HG02981 (cell line): ENCODE results near the gene JMY.

Source experiments
- ATAC-seq: cut with Tn5 transposase; IDR thresholded peaks from one replicate; pipeline ENCODE4 v1.9.1; 2021; ENCODE audit warnings: mild to moderate bottlenecking, moderate library complexity; ENCODE audit not compliant: unreplicated experiment

Gene JMY, protein sequence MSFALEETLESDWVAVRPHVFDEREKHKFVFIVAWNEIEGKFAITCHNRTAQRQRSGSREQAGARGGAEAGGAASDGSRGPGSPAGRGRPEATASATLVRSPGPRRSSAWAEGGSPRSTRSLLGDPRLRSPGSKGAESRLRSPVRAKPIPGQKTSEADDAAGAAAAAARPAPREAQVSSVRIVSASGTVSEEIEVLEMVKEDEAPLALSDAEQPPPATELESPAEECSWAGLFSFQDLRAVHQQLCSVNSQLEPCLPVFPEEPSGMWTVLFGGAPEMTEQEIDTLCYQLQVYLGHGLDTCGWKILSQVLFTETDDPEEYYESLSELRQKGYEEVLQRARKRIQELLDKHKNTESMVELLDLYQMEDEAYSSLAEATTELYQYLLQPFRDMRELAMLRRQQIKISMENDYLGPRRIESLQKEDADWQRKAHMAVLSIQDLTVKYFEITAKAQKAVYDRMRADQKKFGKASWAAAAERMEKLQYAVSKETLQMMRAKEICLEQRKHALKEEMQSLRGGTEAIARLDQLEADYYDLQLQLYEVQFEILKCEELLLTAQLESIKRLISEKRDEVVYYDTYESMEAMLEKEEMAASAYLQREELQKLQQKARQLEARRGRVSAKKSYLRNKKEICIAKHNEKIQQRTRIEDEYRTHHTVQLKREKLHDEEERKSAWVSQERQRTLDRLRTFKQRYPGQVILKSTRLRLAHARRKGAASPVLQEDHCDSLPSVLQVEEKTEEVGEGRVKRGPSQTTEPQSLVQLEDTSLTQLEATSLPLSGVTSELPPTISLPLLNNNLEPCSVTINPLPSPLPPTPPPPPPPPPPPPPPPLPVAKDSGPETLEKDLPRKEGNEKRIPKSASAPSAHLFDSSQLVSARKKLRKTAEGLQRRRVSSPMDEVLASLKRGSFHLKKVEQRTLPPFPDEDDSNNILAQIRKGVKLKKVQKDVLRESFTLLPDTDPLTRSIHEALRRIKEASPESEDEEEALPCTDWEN

DNA sequence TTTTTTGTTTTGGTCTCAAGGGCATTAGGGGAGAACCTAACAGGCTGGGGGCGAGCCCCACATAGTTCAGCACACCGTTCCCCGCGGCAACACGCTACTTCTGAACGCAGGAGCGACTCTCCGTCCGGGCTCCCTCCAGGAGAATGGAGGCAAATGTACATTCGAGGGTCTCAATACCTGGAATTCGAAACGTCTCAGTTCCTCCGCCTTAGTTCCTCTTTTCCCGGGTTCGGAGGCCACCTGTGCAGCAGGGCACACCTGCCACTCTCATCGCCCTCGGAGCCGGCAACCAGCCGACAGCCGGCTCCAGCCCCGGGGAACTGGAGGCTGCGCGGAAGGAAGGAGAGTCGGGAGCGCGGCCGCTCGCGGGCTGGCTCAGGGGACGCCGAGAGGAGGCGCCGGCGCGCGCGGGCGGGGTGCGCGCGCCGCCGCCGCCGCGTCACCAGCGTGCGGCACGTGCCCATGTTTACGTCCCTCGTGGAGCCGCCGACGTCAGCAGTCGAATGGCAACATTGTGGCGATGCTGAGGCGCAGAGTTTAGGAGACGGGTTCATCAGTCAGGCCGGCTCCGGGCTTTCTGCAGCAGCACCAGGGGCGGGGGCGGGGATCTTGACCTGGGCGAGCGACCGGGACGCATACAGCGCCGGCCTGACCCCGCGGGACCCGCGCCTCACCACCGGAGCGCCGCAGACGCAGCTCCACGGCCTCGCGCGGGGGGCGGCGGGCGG is at the start of gene JMY:
Gene JMY (plus strand): TSS at position 498 of the 728 bp plus-strand sequence. CDS start 520 bp downstream, outside the sequence.
- ATAC-seq: peak; percentile 71

- ATAC-seq: no peak
Observed at GRCh38 chr5:79186455-79186854, 49.5 kb upstream of the JMY start.

DNA sequence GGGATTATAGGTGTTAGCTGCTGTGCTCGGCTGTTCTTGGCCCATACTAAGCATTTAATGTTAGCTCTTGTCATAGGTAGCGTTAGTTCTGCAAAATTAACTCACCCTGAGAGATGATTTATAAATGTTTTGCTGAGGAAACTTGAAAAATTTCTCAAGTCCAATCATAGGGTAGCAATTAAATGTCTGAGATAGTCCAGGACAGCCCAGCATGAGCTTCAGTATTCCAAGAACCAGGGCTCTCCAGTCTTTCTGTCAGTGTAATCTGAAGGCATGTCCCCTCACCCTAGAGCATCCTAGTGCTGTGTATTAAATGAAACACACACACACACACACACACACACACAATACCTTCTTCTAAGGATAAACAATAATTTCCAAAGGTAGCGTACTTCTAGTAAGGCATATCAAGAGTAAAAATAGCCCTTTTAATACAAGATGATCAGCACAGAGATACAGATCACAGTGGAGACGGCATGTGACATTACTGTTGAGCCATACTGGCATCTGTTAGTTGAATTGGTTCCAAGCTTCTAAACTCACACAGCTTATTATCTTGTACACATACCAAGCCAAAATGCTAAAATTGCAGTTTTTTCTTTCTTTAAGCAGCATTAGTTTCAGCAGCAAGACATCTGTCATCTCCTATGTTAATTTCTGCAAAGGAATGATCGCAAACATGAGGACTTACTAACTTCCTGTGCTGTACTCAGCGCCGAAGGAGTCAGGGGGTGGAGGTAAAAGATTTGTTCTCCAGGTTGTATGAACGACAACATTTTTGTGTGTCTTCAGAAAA is 46.3 kb upstream of the JMY start:
- ATAC-seq: no peak

GRCh38 chr5:79190235-79190529 is 45.7 kb upstream of the JMY start:
- ATAC-seq: no peak

DNA sequence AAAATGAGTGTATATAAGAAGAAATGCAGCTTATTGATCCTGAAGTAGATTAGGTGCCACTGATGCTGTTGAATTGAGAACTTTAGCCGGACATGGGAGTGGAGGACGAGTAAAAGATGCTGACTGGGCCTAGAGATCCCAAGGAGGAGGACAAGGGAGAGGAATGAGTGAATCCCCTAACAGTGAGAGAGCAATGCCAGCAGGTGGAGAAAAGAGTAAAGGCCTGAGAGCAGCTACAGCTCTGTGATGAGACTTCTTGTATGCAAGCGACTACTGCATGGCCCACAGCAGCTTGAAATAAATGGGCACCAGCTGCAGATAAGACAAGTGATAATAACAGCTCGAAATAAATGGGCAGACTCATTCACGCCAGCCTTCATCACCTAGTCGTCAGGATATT is 44.5 kb upstream of the JMY start:
- no peak for ATAC-seq

- ATAC-seq: no peak
Observed at GRCh38 chr5:79193643-79194042, 42.3 kb upstream of the JMY start.

- ATAC-seq: no peak
Observed at GRCh38 chr5:79200573-79201183, 35.3 kb upstream of the JMY start.

DNA sequence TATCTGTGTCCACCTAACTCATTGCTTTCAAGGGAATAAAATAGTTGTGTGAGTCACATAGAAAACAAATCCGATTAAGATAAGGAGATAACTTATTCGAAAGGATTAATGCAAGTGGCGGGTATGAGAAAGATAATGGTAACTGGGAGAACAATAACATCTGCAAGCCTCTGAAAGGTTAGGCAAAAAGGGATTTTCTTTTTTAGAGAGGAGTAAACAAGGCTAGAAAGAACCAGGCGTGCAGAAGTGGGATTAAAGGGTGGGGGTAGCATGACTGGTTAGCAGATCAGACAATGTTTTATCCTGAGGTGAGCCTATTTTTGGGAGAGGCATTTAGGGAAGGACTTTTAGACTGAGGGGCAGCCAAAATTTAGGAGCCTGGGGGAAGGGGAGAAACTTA is 34.7 kb upstream of the JMY start:
- ATAC-seq: no peak

DNA sequence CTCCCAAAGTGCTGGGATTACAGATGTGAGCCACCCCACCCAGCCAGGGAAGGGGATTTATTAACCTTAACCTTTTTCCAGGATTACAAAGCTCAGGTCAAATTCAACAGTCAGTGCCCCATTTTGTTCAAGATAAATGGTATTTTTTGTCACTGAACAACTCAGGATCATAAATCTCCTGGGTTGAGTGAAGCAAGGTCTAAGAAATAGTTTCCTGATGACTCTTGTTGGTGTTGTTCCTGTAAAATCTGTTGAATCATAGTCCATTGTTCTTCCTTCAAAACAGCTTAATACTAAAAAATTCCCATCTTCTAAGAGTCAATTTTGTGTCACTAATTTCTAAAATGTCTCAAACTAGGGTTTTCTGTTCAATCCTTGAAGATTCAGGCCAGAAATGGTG is 33.9 kb upstream of the JMY start:
- ATAC-seq: no peak

DNA sequence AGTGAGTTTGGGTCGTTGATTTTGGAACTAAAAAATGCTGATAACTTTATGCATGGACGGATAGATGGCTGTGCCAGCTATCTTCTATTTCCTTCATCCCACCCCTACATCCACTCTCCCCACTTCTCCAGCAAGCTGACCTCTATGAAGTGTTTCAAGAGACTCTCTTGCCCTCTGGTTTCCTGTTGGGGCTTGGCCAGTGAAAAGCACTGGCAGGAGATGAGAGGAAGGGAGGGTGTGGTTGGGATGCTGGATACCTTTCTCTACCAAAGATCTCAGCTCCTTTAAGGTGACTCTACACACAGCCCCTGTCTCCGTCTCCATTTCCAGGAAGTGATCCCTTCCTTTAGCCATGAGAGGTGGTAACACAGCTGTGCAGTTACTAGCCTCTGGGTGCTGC is 30.0 kb upstream of the JMY start:
- ATAC-seq: no peak

DNA sequence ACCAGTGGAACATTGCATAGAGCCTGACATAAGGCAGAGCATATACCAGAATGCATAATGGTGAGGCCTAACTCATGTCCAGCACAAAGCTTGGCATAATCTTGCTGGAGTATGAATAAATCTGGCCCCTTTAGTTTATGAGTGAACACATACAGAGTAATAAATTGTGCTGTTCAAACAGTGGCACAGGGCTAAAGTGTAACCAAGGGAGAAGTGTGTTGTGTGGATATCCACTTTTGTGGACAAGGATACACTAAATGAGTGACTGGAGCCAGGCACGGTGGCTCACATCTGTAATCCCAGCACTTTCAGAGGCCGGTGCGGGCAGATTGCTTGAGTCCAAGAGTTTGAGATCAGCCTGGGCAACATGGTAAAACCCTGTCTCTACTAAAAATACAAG is 29.4 kb upstream of the JMY start:
- no peak for ATAC-seq

GRCh38 chr5:79209505-79209904 is 26.4 kb upstream of the JMY start:
- no peak for ATAC-seq

DNA sequence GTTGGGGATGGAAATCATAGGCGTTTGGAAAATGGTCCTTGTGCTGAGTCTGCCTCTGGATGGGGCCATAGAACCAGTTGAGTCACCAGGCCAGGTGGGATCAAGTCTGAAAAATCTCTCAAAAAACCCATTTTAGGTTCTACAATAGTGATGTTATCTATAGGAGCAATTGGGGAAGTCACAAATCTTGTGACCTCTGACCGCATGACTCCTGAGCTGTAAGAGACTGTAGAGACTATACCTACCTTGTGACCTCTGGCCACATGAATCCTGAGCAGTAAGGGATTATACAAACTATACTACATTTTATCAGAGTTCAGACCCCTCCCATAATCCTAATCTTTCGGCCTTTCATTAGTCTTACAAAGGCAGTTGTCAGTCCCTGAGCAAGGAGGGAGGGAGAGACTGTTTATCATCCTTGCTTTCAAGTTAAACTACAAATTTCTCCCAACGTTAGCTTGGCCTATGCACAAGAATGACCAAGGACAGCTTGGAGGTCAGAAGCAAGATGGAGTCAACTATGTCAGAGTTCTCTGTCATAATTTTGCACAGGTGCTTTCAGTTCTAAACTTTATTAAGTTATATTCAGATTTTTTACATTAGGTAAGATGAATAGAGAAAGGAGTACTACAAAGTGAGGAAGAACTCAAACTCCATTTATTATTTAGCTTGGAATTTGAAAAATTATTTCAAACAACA is 11.5 kb upstream of the JMY start:
- no peak for ATAC-seq

GRCh38 chr5:79225026-79225425 is 10.9 kb upstream of the JMY start:
- ATAC-seq: no peak

- no peak for ATAC-seq
Observed at GRCh38 chr5:79225441-79225840, 10.5 kb upstream of the JMY start.

GRCh38 chr5:79227484-79228025 is 8.4 kb upstream of the JMY start:
- ATAC-seq: no peak

DNA sequence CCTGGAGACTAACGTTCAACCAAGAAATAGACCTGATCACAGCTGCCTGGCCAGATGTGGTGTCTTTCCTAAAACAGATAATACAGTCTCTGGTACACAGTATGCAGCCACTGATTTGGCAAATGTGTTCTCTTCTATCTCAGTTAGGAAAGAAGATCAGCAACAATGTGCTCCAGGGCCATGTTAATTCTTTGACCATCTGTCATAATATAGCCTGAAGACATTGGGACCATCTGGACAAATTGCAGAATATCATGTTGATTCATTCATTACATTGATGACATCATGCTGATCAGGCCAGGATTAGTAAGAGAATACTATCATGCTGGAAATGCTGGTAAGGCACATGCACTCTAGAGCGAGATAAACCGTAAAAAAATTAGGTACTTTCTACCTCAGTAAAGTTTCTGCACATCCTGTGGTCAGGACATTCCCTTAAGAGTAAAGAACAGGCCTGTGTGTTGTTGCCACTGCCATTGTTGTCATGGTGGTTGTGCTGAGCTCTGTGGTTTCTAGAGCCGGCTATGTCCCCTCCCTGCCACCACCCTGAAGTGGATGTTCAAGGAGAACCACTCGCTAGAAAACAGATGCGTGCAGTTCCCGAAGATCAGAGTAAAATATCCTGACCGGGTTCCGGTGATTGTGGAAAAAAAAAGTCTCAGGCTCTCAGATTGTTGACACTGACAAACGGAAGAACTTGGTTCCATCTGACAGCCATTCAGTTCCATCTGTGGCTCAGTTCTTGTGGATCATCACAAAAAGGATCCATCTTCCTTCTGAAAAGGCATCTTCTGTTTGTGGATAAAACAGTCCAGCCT is 6.4 kb upstream of the JMY start:
- ATAC-seq: peak; percentile 77

DNA sequence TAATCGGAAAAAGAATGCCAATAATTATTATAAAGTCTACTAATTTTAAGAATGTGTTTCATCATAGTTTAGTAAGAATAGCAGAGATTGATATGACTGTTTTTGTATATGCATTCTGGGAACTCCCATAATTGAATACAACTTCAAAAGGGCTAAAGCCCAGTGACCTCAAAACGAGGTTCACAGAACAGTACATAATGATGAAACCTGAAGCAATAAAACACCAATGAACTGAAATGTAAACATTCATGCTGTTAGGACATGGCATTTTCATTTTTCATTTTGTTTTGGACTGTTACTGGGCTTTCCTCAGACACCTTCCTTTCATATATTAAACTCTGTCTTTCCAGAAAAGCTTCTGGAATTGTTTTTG is 684 bp upstream of the JMY start:
- ATAC-seq: peak; percentile 21
